ENCODE results near the gene MAP1S. TPM values are rescaled to one million over a fixed set of nuclear protein-coding genes. Genes with fewer than 3 reads are reported as not detected.

Gene MAP1S
- total and polyA plus RNA-seq, 2 of the 13 experiments (the other 11 are each of a cell fraction or from before 2014, with no cell fraction given): 3.8 to 7.3 TPM

DNA sequence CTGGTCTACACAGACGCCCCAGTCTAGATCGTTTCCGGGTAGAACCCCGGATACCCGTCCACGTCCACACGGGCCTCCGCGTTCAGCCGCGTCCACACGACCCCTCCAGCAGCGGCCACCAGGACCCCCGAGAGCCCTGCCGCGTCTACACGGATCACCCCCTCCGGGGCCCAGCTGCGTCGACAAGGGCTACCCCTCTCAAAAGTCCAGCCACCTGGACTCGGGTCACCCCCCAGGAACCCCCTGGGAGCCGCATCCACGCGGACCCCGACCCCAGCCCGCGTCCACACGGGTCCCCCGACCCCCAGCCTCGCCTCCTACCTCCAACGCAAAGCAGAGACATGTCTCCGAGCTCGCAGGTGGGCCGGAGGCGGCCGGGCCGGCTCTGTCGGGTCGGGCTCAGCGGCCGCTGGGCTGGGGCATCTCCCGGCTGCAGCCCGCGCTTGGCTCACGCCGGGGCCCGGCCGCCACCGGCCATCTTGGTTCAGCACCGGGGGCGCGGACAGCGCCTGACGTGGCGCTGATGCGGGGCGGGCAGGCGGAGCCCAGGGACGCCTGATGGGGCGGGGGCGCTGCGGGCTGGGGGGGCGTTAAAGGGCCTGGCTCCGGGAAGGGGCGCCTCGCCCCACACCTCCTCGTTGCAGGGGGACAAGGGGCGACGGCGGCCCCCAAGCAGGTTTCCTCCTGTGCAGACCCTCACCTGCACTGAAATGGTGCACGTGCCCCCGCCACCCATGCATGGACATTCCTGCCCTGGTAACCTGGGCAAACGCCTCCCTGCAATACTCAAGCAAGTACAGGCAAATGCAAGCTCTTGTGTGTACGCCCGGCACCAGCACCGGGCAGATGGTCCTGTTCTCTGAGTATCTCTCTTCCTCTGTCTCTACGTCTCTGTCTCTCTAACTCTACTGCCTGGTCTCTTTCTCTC, 31.2 kb upstream of the MAP1S start, which contains the start of gene UNC13A (continued):
- no peak for TF ChIP-seq ATAD3A (CRISPR knock-in tag; IDR thresholded peaks at IDR 0.05)
- peak; percentile 81; the same call in 1 of the 2 replicates for TF ChIP-seq ZNF546 (CRISPR knock-in tag; conservative IDR thresholded peaks at IDR 0.05)
- no peak for TF ChIP-seq SRSF1 (optimal IDR thresholded peaks at IDR 0.05; ENCODE audit: low read depth, low read length)
- TF ChIP-seq ZNF562 (CRISPR knock-in tag; IDR thresholded peaks at IDR 0.05; ENCODE audit: borderline replicate concordance): no peak
- no peak for TF ChIP-seq MIXL1 (CRISPR knock-in tag; IDR thresholded peaks at IDR 0.05)
- no peak for TF ChIP-seq ZNF557 (CRISPR knock-in tag; IDR thresholded peaks at IDR 0.05)
- TF ChIP-seq PTBP1 (IDR thresholded peaks at IDR 0.05; ENCODE audit: low read depth, low read length, poor library complexity, severe bottlenecking): no peak
- TF ChIP-seq HMGXB3 (CRISPR knock-in tag; IDR thresholded peaks at IDR 0.05; ENCODE audit: borderline replicate concordance): 0 out of 2 replicates have a peak, but pooled peaks have one; percentile 46
- no peak for TF ChIP-seq AKNA (CRISPR knock-in tag; IDR thresholded peaks at IDR 0.05; ENCODE audit: borderline replicate concordance)
- TF ChIP-seq, protein P1, sequence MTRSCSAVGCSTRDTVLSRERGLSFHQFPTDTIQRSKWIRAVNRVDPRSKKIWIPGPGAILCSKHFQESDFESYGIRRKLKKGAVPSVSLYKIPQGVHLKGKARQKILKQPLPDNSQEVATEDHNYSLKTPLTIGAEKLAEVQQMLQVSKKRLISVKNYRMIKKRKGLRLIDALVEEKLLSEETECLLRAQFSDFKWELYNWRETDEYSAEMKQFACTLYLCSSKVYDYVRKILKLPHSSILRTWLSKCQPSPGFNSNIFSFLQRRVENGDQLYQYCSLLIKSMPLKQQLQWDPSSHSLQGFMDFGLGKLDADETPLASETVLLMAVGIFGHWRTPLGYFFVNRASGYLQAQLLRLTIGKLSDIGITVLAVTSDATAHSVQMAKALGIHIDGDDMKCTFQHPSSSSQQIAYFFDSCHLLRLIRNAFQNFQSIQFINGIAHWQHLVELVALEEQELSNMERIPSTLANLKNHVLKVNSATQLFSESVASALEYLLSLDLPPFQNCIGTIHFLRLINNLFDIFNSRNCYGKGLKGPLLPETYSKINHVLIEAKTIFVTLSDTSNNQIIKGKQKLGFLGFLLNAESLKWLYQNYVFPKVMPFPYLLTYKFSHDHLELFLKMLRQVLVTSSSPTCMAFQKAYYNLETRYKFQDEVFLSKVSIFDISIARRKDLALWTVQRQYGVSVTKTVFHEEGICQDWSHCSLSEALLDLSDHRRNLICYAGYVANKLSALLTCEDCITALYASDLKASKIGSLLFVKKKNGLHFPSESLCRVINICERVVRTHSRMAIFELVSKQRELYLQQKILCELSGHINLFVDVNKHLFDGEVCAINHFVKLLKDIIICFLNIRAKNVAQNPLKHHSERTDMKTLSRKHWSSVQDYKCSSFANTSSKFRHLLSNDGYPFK (CRISPR knock-in tag; IDR thresholded peaks at IDR 0.05; ENCODE audit: borderline replicate concordance): no peak
- TF ChIP-seq ZSCAN21 (CRISPR knock-in tag; IDR thresholded peaks at IDR 0.05; ENCODE audit: borderline replicate concordance): peak; percentile 51; the same call in 1 of the 2 replicates
- peak; percentile 72; the same call in 1 of the 2 replicates for TF ChIP-seq NFKB2 (CRISPR knock-in tag; IDR thresholded peaks at IDR 0.05; ENCODE audit: borderline replicate concordance)
- TF ChIP-seq SPEN (CRISPR knock-in tag; IDR thresholded peaks at IDR 0.05; ENCODE audit: low read depth): no peak; the same call in 1 of the 2 replicates
